Posterior cingulate gyrus (tissue), 11 donors: Measurements from ENCODE around the gene TMEM132C.

Experiments
- DNase-seq, 10 donors: peaks; one replicate each; pipeline versions ENCODE4 v3.0.0 to v3.0.0-alpha.2; 2020 to 2021; ENCODE audit warnings: mixed read lengths in 3 of 10
- intact Hi-C: fragments of 100-400 bp; cut with DNase I; formaldehyde crosslinking; loops from one replicate; pipeline ENCODE4 v1.15.1; 2023

TMEM132C gene

DNA sequence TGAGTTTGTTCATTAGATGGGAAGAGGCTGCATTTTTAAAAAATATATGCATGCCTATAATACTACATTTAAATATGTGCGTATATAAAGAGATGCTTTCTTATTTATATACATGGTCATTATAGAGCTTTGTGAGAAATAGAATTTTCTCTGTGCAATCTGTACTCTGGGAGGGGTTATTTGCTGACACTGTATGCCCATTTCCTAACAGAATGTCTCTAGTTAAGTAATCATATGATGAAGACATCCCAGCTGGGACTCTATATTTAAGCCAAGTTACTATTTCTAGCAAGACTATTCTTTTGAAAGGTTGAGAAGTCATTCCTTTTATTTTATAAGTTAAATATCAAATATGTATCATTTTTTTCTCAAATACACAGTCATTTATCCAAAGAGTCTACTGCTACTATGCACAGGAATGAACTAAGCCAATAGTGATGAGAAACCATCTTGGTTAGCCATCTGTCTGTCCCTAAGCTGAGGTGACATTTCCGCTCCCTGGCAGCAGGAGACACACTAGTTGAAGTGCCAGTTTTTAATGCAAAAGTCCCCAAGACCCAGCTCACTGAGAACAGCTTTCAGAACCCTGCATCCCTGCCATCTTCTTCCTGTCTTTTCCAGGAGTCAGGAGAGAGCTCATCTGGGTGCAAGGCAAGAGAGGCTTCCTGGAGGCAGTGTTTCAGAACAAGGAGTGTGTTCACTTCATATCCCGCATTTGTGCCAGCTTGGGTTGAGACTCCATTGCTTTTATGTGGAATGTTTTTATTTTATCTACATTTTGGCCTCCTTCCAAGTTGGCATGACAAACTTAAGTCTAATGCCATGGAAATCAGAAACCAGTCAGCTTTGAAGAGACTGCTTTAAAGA is 69.5 kb downstream of the TMEM132C start:
- intact Hi-C loops: no loop called here
- DNase-seq: no peak

DNA sequence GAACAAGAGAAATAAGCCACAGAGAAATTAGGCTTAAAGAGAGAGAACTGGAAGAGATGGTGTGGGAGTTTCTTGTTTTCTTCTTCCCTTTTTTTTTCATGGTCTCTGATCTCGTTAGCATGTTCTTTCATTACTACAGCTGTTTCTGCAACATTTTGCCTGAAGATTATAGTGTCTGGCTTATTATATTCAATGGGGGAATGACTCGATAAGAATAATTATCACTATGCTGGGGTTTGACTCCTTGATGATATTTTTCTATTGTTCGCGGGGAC is 70.0 kb downstream of the TMEM132C start:
- DNase-seq: no peak
- intact Hi-C loops: no loop called here

DNA sequence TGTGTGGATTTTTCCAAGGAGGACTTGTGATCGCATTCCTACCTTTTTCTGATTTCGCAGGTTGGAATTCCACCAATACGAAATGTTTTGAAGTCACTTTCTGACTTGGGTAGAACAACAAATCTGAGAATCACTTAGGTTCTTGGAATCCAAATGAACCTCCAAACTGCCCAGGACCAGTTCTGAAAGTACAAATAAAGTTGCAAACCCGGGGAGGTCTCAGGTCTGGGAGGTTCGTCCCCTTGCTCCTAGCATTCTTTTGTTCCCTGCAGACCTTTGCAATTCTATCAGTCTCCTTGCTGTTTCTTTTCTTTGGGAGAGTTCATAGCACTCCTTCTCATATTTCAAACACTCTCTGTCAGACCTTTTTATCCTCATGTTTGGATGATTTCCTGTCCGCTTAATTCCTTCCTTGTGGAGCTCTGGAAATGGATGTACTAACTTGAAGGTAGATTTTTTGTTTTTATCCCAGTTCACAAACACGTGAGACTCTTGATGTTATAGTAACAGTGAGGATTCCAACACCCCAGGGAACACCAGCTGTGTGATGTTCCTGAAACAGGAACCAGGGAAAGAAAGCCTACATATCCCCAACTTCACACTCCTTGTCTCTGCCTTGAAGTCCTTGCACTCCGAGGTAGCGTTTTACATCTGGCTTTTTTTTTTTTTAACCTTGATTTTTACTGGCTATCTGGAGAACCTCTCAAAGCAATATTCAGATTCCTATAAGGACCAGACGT is 70.6 kb downstream of the TMEM132C start:
- no peak for DNase-seq
- intact Hi-C loops: no loop called here

DNA sequence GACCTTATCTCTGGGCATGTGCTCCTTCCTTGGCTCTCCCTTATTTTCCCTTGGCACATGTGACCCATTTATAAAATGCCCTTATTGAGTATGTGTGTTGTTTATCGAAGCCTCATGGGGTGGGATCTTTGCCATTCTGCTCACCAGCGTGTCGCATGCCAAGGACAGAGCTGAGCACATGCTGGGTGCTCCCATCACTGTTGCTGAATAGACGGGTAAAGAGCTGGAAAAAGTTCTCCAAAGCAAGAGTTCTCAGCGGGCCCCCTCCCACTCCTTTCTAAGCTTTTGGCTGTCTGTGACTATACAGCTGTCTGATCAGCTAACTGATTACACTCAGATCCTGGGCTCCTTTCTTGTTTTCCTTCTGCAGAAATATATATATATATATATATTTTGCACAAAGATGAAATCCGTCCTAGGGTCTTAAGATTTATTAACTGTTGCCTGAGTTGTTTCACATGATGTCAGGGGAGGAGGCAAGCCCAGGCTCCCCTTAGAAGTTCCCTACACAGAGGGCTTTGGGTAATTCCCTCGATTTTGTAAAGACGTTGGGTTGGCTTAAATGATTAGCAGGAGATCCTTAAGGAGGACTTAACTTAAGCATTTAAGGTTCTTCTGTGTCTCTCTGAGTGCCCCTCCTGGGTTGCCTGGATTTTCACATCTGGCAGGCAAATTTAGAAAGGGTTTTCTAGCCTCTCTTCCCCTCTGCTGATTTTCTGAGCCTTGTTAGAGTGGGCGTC is 71.6 kb downstream of the TMEM132C start:
- no peak for DNase-seq
- intact Hi-C loops: no loop called here

DNA sequence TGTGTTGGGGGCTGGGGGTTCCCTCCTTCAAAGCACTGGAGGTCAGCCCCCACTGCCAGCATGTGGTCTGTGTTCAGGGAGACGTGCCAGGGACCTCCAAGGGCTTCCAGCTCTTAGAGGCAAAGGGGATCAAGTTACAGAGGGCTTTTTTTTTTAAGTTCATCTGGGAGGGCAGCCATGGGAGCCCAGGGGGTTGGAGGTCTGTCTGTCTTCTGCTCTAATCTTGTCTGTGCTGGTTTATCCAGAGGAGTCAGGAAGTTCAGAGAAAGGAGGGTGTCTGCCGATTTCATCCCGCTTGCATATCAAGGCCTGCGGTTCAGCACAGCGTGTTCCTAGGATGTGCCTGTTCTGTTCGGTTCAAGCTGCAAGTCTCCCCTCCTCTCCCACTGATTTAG is 72.2 kb downstream of the TMEM132C start:
- no peak for DNase-seq
- intact Hi-C loops: no loop called here

DNA sequence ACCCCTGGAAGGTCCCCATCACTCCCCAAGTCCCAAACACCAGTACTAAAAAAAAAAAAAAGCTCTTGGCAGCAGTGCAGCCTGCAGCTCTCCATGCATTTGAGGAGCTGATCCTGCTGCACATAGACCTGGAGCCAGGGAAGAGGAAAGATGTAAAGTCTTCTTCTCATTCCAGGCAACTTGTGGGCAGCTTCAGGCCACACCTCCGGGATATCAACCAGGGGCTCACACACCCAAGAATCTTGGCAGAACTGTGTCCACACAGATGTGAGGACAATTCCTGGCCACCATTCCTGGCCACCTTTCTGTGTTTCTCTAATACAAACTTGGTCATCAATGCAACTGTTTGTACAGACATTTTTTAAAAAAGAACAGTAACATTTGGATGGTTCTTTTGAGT is 72.7 kb downstream of the TMEM132C start:
- DNase-seq: no peak
- intact Hi-C loops: no loop called here

DNA sequence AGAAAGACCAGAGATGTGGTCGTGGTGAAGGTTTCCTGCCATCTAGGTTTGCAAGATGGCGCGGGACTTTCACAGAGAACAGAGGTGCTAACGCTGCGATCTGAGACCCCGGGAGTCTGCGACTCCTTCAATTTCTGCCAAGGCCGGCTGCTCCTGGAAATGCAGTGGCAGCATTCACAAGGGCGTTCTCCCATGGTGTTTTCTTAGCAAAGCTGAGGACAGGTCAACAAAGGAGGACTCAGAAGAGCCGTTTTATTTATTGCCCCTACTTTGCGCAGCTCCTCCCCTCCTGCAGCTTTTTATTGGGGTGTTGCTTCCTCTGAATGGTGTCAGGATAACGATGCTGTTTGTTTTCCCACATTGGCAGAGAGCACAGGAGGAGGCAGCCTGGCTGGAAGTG is 86.3 kb downstream of the TMEM132C start:
- intact Hi-C loops: no loop called here
- DNase-seq: no peak

DNA sequence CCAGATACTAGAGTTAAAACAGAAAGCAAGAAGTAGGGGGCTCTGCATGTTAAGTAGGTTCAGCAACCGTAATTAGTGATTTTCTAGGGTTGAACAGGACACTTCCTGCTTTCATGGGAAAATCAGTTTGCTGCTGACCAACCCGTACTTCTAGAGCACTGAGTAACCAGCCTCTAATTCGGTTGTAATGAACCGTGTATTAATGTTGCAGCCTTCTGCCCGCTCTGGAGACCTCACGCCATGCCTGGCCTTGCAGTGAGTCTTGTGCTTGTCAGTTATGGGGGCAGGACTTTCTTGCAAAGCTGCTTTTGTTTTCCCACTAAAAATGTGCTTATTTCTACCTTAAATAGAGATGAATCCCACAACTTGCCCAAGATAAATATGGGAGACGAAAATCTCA is 89.6 kb downstream of the TMEM132C start:
- intact Hi-C loops: no loop called here
- DNase-seq: no peak

DNA sequence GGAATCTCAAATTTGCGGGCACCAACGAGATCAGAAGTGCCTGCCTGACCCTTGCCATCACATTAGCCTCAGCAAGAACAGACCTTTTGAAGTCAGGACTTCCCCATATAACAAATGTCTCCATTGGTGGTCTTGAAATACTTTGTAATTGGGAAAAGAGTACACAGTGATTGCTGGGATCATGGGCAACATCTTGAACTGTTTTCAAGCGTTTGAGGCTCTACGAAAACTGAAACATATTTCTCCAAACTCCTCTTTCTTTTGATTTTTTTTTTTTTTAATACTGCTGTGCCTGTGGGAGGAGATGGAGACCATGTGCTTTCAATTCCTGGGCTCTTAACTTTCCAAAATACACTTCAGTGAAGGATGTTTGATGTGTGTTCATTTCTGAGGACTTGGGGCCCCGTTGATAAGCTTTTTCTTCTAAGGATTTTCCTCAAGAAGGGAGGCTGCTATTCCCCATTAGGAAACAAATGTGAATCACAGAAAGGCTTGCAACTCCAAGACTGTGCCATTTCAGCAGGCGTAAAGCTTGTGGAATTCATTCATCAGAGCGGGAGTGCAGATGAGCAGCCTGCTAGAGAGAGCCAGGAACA is 94.5 kb downstream of the TMEM132C start:
- intact Hi-C loops: no loop called here
- DNase-seq: no peak

DNA sequence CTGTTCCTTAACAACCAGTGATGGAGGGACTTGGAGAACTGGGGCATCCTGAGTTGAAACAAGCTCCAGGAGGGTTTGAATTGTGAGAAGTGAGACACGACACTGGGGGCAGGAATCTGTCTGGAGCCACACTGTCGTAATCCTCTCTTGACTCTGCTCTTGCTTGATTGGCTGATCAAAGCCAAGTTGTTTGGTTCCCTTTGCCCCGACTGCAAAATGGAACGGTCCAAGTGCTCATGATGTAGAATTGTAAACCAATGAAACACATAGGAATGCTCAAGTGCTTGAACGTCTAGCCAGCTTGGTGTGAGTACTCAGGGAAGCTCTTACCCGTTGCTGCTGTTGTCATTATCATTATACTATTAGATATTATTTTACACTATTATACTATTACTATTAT is 98.1 kb downstream of the TMEM132C start:
- peak in 3 of 10 donors; percentile 13 to 81 (median 35) for DNase-seq
- intact Hi-C loops: no loop called here

DNA sequence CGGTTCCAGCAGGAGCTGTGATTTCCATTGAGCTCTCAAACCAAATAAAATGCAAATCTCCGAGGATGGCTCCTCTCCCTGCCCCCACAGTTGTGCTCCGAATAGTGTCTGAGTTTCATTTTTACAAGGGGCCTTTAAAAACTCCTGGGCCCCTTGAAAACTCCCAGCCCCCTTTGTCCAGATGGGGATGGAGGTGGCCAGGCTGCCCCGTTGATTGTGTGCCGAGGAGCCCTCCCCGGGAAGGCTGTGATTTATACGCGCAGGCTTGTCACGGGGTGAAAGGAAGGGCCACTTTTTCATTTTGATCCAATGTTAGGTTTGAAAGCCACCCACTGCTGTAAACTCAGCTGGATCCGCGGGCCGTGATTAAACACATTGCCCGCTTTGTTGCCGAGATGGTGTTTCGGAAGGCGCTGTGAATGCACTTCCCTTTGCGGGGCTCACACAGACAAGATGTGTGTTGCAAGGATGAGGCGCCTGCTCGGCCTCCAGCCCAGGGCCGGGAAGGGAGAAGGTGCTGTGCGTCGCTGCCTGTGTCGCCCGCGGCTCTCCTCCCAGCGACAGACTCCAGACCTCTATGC is 98.8 kb downstream of the TMEM132C start:
- intact Hi-C loops: no loop called here
- peak; percentile 34 to 94 (median 62) for DNase-seq

DNA sequence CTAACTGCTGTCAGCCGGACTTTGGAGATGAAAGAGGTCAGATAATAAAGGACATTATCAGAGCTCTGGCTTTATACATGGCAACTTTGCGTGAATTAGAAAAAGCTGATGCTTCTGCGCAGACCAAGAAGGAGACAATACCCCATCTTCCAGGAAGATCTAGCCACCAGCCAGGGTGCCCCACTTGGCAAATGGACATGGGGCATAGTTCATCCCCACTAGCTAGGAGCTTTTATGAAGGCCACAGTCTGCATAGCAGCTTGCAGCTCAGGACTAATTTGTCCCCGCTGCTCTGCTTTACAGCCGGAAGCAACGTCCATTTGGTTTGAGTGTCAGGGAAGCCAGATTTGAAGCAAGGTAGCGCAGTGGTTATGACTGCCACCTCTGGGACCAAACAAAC is 101.0 kb downstream of the TMEM132C start:
- intact Hi-C loops: no loop called here
- DNase-seq: no peak

DNA sequence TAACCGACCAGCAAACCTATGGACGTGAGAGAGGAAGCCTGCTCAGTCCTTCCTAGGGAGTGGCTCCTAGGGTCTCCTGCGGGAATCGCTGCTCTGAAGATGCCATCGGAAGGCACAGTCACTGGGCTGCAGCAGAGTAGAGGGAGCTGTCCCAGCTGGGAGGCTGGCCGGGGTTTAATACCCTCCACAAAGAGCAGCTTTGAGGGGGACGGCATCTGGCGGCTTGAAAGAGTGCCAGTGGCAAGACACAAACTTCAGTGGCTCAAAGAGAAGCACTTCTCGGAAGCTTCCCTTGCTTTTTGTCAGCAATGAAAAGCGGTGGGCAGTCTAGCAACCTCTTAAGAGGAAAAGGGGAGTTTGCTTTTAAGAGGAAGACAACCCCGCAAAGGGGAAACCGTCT is 114.6 kb downstream of the TMEM132C start:
- intact Hi-C loops: no loop called here
- DNase-seq: peak; percentile 50 to 95 (median 73)

DNA sequence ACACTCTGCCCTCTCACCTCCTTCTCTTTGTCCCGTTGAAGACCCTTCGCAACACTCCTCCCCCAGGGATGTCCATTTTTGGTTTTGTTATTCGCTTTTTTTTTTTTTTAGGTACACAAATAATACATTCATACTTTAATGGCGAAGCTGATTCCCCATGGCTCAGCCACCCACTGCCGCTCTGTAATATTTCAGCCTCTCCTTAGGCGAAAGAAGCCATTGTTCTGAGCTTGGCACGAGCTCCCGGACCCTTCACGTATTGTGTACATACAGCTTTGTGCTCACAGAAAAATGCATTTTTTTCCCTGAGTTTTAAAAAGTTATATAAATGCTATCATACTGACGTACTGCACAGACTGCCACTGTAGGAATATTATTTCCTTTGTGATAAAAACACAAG is 115.0 kb downstream of the TMEM132C start:
- intact Hi-C loops: no loop called here
- DNase-seq: peak in 6 of 10 donors; percentile 17 to 90 (median 50)

DNA sequence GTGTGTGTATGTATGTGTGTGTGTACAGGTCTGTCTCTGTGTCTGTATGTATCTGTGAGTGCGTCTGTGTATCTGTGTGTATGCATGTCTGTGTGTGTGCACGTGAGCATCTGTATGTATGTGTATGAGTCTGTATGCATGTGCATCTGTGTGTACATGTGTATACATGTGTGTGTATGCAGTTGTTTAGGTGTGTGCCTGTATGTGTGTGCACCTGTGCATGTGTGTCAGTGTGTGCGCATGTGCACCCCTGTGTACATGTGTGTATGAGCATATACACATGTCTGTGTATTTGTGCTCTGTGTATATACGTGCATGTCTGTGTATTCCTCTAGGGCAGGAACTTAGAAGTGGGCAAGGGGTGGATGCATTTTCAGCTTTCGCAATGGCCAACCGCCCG is 116.0 kb downstream of the TMEM132C start:
- intact Hi-C loops: no loop called here
- no peak for DNase-seq

DNA sequence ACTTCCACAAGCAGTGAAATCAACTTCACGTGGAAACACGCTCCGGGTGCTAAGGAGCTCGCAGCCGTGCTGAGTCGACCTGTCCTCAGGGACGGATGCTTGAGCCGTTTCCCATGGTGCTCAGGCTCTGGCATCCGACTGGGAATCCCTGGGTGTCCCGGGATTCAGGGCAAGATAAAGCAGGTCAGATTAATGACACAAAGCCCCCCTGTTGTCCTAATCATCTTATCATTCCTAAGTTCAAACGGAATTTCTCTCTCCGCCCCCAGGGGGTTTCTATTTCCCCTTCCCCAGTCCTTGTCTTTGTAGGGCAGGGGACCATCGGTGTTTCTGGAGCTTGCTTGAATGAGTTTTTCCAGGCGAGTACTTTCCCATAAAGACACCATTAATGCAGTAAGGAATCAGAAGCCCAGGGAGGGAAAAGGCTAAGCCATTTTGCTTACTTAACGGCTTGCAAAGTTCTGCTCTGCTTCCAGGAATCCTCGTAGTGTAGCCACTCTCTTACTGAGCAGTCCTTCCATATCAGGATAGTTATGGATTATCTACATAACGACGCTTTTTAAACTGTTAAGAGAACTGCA is 116.5 kb downstream of the TMEM132C start:
- intact Hi-C loops: no loop called here
- DNase-seq: no peak

DNA sequence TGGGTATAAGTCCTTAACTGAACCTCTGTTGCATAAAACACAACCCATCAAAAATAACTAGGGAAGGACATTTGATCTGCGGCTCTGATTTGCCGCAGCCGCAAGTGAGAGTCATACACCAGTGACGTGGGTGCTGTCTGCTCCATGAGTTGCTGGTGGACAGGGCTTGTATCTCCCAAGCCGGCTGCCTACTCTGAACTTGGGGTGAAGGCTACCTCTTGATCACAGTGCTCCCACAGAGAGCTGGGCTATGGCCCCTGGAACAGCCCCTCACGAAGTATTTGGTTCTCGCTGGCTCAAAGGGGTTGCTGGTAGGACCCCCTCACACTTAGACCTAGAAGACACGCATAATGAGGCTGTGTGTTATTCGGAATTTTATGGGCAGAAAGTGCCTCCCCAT is 118.8 kb downstream of the TMEM132C start:
- DNase-seq: peak in 1 of 10 donors; percentile 29
- intact Hi-C loops: no loop called here

DNA sequence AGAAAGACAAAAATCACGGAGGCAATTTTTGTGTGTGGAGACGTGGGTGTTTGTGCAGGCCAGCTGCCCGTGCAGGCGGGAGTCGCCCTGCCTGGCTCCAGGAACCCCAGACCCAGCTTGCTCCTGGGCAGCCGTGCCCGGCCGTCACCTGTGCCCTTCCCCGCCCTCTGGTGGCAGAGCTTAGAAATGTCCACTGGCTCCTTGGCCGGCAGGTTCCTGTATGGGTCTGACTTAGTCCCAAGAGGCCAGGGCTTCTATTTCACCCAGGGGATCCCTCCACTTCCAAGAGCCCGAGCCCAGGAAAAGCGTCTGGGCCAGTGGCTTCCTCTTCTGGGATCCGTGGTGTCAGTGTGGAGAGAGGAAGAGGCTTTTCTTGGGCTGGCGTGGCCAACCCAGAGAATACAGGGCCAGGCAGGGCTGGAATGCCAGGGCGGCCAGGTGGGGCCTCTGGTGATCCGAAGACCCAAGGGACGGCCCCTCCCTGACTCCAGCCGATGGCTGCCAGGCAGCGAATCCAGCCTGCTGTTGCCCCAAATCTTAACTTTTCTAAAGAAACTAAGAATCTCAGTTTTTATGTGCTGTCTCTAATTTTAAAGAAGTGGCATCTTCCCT is 120.9 kb downstream of the TMEM132C start:
- intact Hi-C loops: loop anchor here (1.0 kb wide), 1 partner anchor 129 kb away; no protein-coding TSS in a partner anchor
- peak; percentile 34 to 94 (median 69) for DNase-seq

DNA sequence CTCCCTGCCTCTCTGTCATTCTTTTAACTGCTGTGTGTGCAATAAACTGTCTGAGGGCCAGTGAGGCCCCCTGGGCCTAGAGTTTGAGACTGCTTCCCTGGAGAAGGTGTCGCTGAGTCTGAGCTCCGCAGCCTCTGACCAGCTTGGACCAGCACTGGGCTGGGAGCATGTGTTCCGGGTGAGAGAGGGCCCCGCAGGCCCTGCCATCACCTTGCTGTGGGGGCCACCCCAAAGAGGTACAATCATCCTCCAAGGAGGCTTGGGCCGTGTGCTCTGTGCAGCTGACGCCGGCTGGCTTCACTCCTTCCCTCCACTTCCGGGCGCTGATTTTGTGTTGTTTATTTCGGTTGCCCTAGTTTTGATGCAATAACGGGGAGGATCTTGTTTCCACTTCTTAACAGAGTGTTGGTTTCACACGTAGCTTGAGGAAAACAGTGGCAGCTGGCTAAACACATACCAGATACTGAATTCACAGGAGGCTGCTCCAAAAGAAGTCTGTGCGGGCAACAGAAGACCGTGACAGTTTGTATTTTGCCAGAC is 121.6 kb downstream of the TMEM132C start:
- DNase-seq: peak in 4 of 10 donors; percentile 25 to 77 (median 34)
- intact Hi-C loops: loop anchor here (1.0 kb wide), 1 partner anchor 129 kb away; no protein-coding TSS in a partner anchor
